Neural cell (in vitro differentiated cells): ENCODE data around the gene KCNQ2. TPM values are rescaled to one million over a fixed set of nuclear protein-coding genes. Genes with fewer than 3 reads are reported as not detected.

Experiments used
- H2AFZ ChIP-seq: fragments of 200-600, 300-800 bp; sonication (generic), shearing (Covaris generic); 2 replicates; pipeline ENCODE4 v1.6.0; 2014; ENCODE audit warnings: low read depth, mild to moderate bottlenecking, antibody characterized with exemption, low read length, moderate library complexity
- H3F3A ChIP-seq: fragments of 200-600 bp; shearing (Covaris generic); 2 replicates; pipeline ENCODE4 v1.6.1; 2016; ENCODE audit warnings: mild to moderate bottlenecking, moderate library complexity, mixed read lengths, antibody characterized with exemption, low read length; ENCODE audit not compliant: insufficient read depth, poor library complexity, severe bottlenecking
- H3K27ac ChIP-seq: fragments of 200-600, 300-800 bp; sonication (generic), shearing (Covaris generic); 2 replicates; pipeline ENCODE4 v1.5.1; 2014; ENCODE audit warnings: mild to moderate bottlenecking, low read length, moderate library complexity
- H3K27me3 ChIP-seq: fragments of 300-800, 200-600 bp; sonication (generic), shearing (Covaris generic); 2 replicates; pipeline ENCODE4 v1.6.0; 2014; ENCODE audit warnings: mild to moderate bottlenecking, low read depth, low read length, moderate library complexity; ENCODE audit not compliant: insufficient read depth
- H3K36me3 ChIP-seq: fragments of 300-800, 200-600 bp; sonication (generic), shearing (Covaris generic); 2 replicates; pipeline ENCODE4 v1.5.1; 2014; ENCODE audit warnings: mild to moderate bottlenecking, antibody characterized with exemption, low read length, moderate library complexity; ENCODE audit not compliant: insufficient read depth
- H3K4me2 ChIP-seq: fragments of 300-800, 200-600 bp; sonication (generic), shearing (Covaris generic); 2 replicates; pipeline ENCODE4 v1.6.0; 2014; ENCODE audit warnings: mild to moderate bottlenecking, low read length
- H3K4me3 ChIP-seq: fragments of 300-800, 200-600 bp; sonication (generic), shearing (Covaris generic); 2 replicates; pipeline ENCODE4 v1.5.1; 2014; ENCODE audit warnings: mild to moderate bottlenecking, low read length, moderate library complexity
- H3K79me2 ChIP-seq: fragments of 200-600 bp; shearing (Covaris generic); replicated peaks from 2 replicates; pipeline ENCODE4 v1.6.0; 2014; ENCODE audit warnings: mild to moderate bottlenecking, low read length, moderate library complexity; ENCODE audit not compliant: insufficient read depth
- H3K9ac ChIP-seq: fragments of 300-800, 200-600 bp; sonication (generic), shearing (Covaris generic); 2 replicates; pipeline ENCODE4 v1.6.1; 2016; ENCODE audit warnings: mild to moderate bottlenecking, low read length, mixed read lengths
- H3K9me2 ChIP-seq: fragments of 200-600 bp; shearing (Covaris generic); 2 replicates; pipeline ENCODE4 v1.6.1; 2016; ENCODE audit warnings: mild to moderate bottlenecking, low read length, mixed read lengths; ENCODE audit not compliant: insufficient read depth
- H3K9me3 ChIP-seq: fragments of 200-600, 300-800 bp; sonication (generic), shearing (Covaris generic); 2 replicates; pipeline ENCODE4 v1.6.1; 2016; ENCODE audit warnings: mild to moderate bottlenecking, mixed run types, low read length, moderate library complexity, mixed read lengths
- H4K20me1 ChIP-seq: fragments of 200-600 bp; shearing (Covaris generic); 2 replicates; pipeline ENCODE4 v1.6.1; 2016; ENCODE audit warnings: mild to moderate bottlenecking, mixed run types; ENCODE audit not compliant: insufficient read depth
- CTCF ChIP-seq: fragments of 450-650 bp; IDR thresholded peaks from 2 replicates; pipeline ENCODE4 v1.5.1; 2014; ENCODE audit warnings: antibody characterized with exemption, mild to moderate bottlenecking, moderate library complexity; ENCODE audit not compliant: poor library complexity, severe bottlenecking
- EP300 ChIP-seq: fragments of 450-650 bp; conservative IDR thresholded peaks from 2 replicates; pipeline ENCODE4 v1.6.1; 2014; ENCODE audit warnings: antibody characterized with exemption, mild to moderate bottlenecking, moderate library complexity; ENCODE audit not compliant: poor library complexity, severe bottlenecking
- EZH2 ChIP-seq: fragments of 200-600, 300-800 bp; shearing (Covaris generic), sonication (generic); IDR thresholded peaks from 2 replicates; pipeline ENCODE4 v1.6.1; 2014; ENCODE audit warnings: antibody characterized with exemption, low read length, borderline replicate concordance, mild to moderate bottlenecking; ENCODE audit not compliant: insufficient read depth, poor library complexity, severe bottlenecking
- MXI1 ChIP-seq: fragments of 450-650 bp; conservative IDR thresholded peaks from 2 replicates; pipeline ENCODE4 v1.6.1; 2014; ENCODE audit warnings: antibody characterized with exemption, mild to moderate bottlenecking; ENCODE audit not compliant: poor library complexity, severe bottlenecking
- POLR2AphosphoS5 ChIP-seq: IDR thresholded peaks from 2 replicates; pipeline ENCODE4 v1.6.1; 2012
- RAD21 ChIP-seq: fragments of 450-650 bp; conservative IDR thresholded peaks from 2 replicates; pipeline ENCODE4 v1.6.1; 2014; ENCODE audit warnings: antibody characterized with exemption, mild to moderate bottlenecking, moderate library complexity
- REST ChIP-seq: IDR thresholded peaks from 2 replicates; pipeline ENCODE4 v1.6.1; 2012; ENCODE audit warnings: borderline replicate concordance
- SMC3 ChIP-seq: fragments of 450-650 bp; conservative IDR thresholded peaks from 2 replicates; pipeline ENCODE4 v1.6.1; 2014; ENCODE audit warnings: antibody characterized with exemption, mild to moderate bottlenecking, moderate library complexity; ENCODE audit not compliant: poor library complexity
- TAF1 ChIP-seq: IDR thresholded peaks from 2 replicates; pipeline ENCODE4 v1.6.1; 2012; ENCODE audit warnings: low read depth
- polyA plus RNA-seq: library from polyadenylated mRNA; depleted of rRNA; stranded (reverse); fragments of >200 nt; gene quantifications from 2 replicates; pipeline ENCODE4 v1.2.3, GENCODE V29; 2014

Gene KCNQ2
- polyA plus RNA-seq, 1 donor from 2014 or later: 84.7 TPM

- Histone ChIP-seq H4K20me1 (no peaks in the 10 kb centered on the region), H3K27me3 (no peaks in the 10 kb centered on the region), H3K27ac (no peak overlapping the region)
Measured at GRCh38 chr20:63370618-63371187, 101.8 kb downstream of the KCNQ2 start.

More at GRCh38 chr20:63370618-63371187, 101.8 kb downstream of the KCNQ2 start:
- H3K4me2 ChIP-seq: no peak overlapping the region
- no peaks in the 10 kb centered on the region for H3K9me3 ChIP-seq
- no peak overlapping the region for H3K9ac ChIP-seq
- H3K36me3 ChIP-seq: no peaks in the 10 kb centered on the region
- no peaks in the 10 kb centered on the region for H3K9me2 ChIP-seq
- no peak overlapping the region for H2AFZ ChIP-seq
- no peaks in the 10 kb centered on the region for H3K79me2 ChIP-seq
- no peaks in the 10 kb centered on the region for H3F3A ChIP-seq
- H3K4me3 ChIP-seq: no peak overlapping the region
- TF ChIP-seq CTCF (no peak), RAD21 (no peak), POLR2AphosphoS5 (no peak), SMC3 (no peak), EP300 (no peak), TAF1 (no peak), EZH2 (no peak), REST (no peak), MXI1 (no peak)
